Measurements from ENCODE around the gene KIF1B.

KIF1B gene

GRCh38 chr1:10398734-10399443 is 188.5 kb downstream of the KIF1B start, which contains the start of gene PGD (continued):
- peak; percentile 94 for TF ChIP-seq ZEB2 (tag by site-specific recombination; IDR thresholded peaks at IDR 0.05)
- TF ChIP-seq SCRT1 (tag by site-specific recombination; IDR thresholded peaks at IDR 0.05; ENCODE audit: borderline replicate concordance): 0 out of 2 replicates have a peak, but pooled peaks have one; percentile 24
- peak; percentile 56; the same call in 1 of the 2 replicates for TF ChIP-seq SCRT2 (tag by site-specific recombination; IDR thresholded peaks at IDR 0.05)
- TF ChIP-seq ZNF366 (tag by site-specific recombination; conservative IDR thresholded peaks at IDR 0.05): peak; percentile 90
- peak; percentile 78 for TF ChIP-seq GLIS1 (tag by site-specific recombination; IDR thresholded peaks at IDR 0.05)
- TF ChIP-seq GFI1B (tag by site-specific recombination; IDR thresholded peaks at IDR 0.05): no peak
- TF ChIP-seq ZNF830 (tag by site-specific recombination; IDR thresholded peaks at IDR 0.05; ENCODE audit: low read depth): no peak
- TF ChIP-seq ZNF449 (tag by site-specific recombination; IDR thresholded peaks at IDR 0.05): no peak
- no peak for TF ChIP-seq ZNF398 (tag by site-specific recombination; IDR thresholded peaks at IDR 0.05)
- peak; percentile 96 for TF ChIP-seq ZXDB (tag by site-specific recombination; IDR thresholded peaks at IDR 0.05)
- peak; percentile 70; the same call in 1 of the 2 replicates for TF ChIP-seq ZNF391 (tag by site-specific recombination; IDR thresholded peaks at IDR 0.05; ENCODE audit: borderline replicate concordance, low read depth)
- no peak for TF ChIP-seq OSR2 (tag by site-specific recombination; IDR thresholded peaks at IDR 0.05)
- TF ChIP-seq ZNF529 (tag by site-specific recombination; IDR thresholded peaks at IDR 0.05; ENCODE audit: insufficient replicate concordance): no peak
- TF ChIP-seq ZNF324 (tag by site-specific recombination; IDR thresholded peaks at IDR 0.05): 0 out of 2 replicates have a peak, but pooled peaks have one; percentile 65
- TF ChIP-seq ZNF473 (tag by site-specific recombination; IDR thresholded peaks at IDR 0.05): no peak
- TF ChIP-seq PATZ1 (tag by site-specific recombination; IDR thresholded peaks at IDR 0.05): peak; percentile 98
- peak; percentile 98 for TF ChIP-seq SP2 (tag by site-specific recombination; IDR thresholded peaks at IDR 0.05)
- TF ChIP-seq ZNF610 (tag by site-specific recombination; IDR thresholded peaks at IDR 0.05; ENCODE audit: borderline replicate concordance): peak; percentile 72; the same call in 1 of the 2 replicates
- peak; percentile 93 for TF ChIP-seq KLF16 (tag by site-specific recombination; IDR thresholded peaks at IDR 0.05)
- TF ChIP-seq KLF10 (tag by site-specific recombination; IDR thresholded peaks at IDR 0.05): peak; percentile 67; the same call in 1 of the 2 replicates
- peak; percentile 99 for TF ChIP-seq ZBTB17 (tag by site-specific recombination; IDR thresholded peaks at IDR 0.05)
- TF ChIP-seq EGR2 (tag by site-specific recombination; IDR thresholded peaks at IDR 0.05; ENCODE audit: low read depth): peak; percentile 87
- peak; percentile 33; the same call in 1 of the 2 replicates for TF ChIP-seq ZBTB7A (tag by site-specific recombination; IDR thresholded peaks at IDR 0.05; ENCODE audit: low read depth)
- no peak for TF ChIP-seq ZNF350 (tag by site-specific recombination; IDR thresholded peaks at IDR 0.05)
- TF ChIP-seq ZNF704 (tag by site-specific recombination; IDR thresholded peaks at IDR 0.05): peak; percentile 62
- TF ChIP-seq SP7 (tag by site-specific recombination; IDR thresholded peaks at IDR 0.05): peak; percentile 82
- TF ChIP-seq ZNF639 (tag by site-specific recombination; IDR thresholded peaks at IDR 0.05): 0 out of 2 replicates have a peak, but pooled peaks have one; percentile 28
- peak; percentile 85 for TF ChIP-seq YY2 (tag by site-specific recombination; IDR thresholded peaks at IDR 0.05)
